Endodermal cell (in vitro differentiated cells): ENCODE measurements around the gene MRPS24. TPM values are rescaled to one million over a fixed set of nuclear protein-coding genes. Genes with fewer than 3 reads are reported as not detected.

Experiments used
- DNase-seq: peaks from one replicate; pipeline ENCODE4 v3.0.0-alpha.2; 2017
- H3K27ac ChIP-seq: 2 replicates; pipeline ENCODE4 v1.5.1; 2013; ENCODE audit warnings: mild to moderate bottlenecking, low read depth, low read length, moderate library complexity
- H3K27me3 ChIP-seq: 2 replicates; pipeline ENCODE4 v1.6.1; 2013; ENCODE audit warnings: mild to moderate bottlenecking, low read length, moderate library complexity; ENCODE audit not compliant: insufficient read depth, control insufficient read depth, poor library complexity, severe bottlenecking
- H3K36me3 ChIP-seq: 2 replicates; pipeline ENCODE4 v1.7.0; 2013; ENCODE audit warnings: mild to moderate bottlenecking, low read length, moderate library complexity; ENCODE audit not compliant: control insufficient read depth, insufficient read depth
- H3K4me1 ChIP-seq: one replicate; pipeline ENCODE4 v1.7.0; 2013; ENCODE audit warnings: low read length; ENCODE audit not compliant: control insufficient read depth, insufficient read depth
- H3K4me3 ChIP-seq: 2 replicates; pipeline ENCODE4 v1.5.1; 2013; ENCODE audit warnings: mild to moderate bottlenecking, low read length, moderate library complexity
- H3K9ac ChIP-seq: 2 replicates; pipeline ENCODE4 v1.6.1; 2013; ENCODE audit warnings: mild to moderate bottlenecking, low read length, moderate library complexity; ENCODE audit not compliant: poor library complexity, severe bottlenecking; ENCODE audit errors: extremely low read depth
- H3K9me3 ChIP-seq: 2 replicates; pipeline ENCODE4 v1.6.1; 2013; ENCODE audit warnings: mild to moderate bottlenecking, low read length, moderate library complexity; ENCODE audit not compliant: control insufficient read depth
- H3K27ac Mint-ChIP-seq: 2 replicates; pipeline ENCODE4 v1.8.0; 2020; ENCODE audit warnings: mixed read lengths
- H3K27me3 Mint-ChIP-seq: 2 replicates; pipeline ENCODE4 v1.8.0; 2021; ENCODE audit warnings: mild to moderate bottlenecking, mixed read lengths; ENCODE audit not compliant: insufficient read depth
- H3K36me3 Mint-ChIP-seq: 2 replicates; pipeline ENCODE4 v1.8.0; 2020; ENCODE audit warnings: low read depth, mixed read lengths
- H3K4me1 Mint-ChIP-seq: 2 replicates; pipeline ENCODE4 v1.8.0; 2020; ENCODE audit warnings: mixed read lengths
- H3K4me3 Mint-ChIP-seq: 2 replicates; pipeline ENCODE4 v1.8.0; 2020; ENCODE audit warnings: mild to moderate bottlenecking, moderate library complexity, mixed read lengths
- H3K9me3 Mint-ChIP-seq: 2 replicates; pipeline ENCODE4 v1.8.0; 2020; ENCODE audit warnings: mild to moderate bottlenecking, mixed read lengths
- WGBS, 2 experiments: methylation state at CpG; one replicate each; pipeline versions ENCODE4 v1.1.5 to v1.1.7; 2013; ENCODE audit warnings: missing lambda C conversion rate in 2 of 2, mixed read lengths in 1 of 2; ENCODE audit not compliant: insufficient coverage in 1 of 2, insufficient read length in 1 of 2; 5-methylcytosine and 5-hydroxymethylcytosine counted together
- total RNA-seq, 2 donors: library from RNA; stranded (reverse); fragmentation: NEBNext Ultra II Directional in 1 of 2; extraction: Animal tissue kit (Norgen Biotek cat#: 25700) in 1 of 2; gene quantifications; 2 replicates in 1 of 2; 3 replicates in 1 of 2; pipeline ENCODE4 v1.2.1, GENCODE V29; 2021
- TF ChIP-seq, protein P1 (sequence below): fragments of 200-600 bp; sonication (generic); conservative IDR thresholded peaks from 2 replicates; pipeline ENCODE4 v1.5.0; 2021; ENCODE audit warnings: antibody characterized with exemption, mild to moderate bottlenecking

MRPS24 gene
- total RNA-seq, 2 donors from 2014 or later, result 86.5 to 91.0 TPM

DNA sequence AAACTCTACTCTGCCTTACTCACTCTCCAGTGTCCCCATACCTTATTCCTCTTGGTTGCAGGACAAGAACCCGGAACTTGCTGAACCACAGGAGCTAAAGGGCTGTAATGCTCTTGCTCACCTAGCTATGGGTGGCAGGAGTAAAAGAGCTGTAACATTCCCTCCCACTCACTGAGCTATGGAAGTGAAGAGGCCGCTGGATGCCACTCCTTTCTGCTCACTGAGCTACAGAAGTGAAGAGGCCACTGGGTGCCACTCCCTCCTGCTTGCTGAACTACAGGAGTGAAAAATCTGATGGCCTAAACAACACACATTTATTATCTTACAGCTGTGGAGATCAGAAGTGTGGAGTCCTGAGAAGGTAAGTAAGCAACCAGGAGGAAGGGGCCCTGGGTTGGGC is 17.5 kb downstream of the MRPS24 start:
- no peak overlapping the region for H3K4me3 Mint-ChIP-seq
- H3K27me3 ChIP-seq, result no peaks in the 10 kb centered on the region

DNA sequence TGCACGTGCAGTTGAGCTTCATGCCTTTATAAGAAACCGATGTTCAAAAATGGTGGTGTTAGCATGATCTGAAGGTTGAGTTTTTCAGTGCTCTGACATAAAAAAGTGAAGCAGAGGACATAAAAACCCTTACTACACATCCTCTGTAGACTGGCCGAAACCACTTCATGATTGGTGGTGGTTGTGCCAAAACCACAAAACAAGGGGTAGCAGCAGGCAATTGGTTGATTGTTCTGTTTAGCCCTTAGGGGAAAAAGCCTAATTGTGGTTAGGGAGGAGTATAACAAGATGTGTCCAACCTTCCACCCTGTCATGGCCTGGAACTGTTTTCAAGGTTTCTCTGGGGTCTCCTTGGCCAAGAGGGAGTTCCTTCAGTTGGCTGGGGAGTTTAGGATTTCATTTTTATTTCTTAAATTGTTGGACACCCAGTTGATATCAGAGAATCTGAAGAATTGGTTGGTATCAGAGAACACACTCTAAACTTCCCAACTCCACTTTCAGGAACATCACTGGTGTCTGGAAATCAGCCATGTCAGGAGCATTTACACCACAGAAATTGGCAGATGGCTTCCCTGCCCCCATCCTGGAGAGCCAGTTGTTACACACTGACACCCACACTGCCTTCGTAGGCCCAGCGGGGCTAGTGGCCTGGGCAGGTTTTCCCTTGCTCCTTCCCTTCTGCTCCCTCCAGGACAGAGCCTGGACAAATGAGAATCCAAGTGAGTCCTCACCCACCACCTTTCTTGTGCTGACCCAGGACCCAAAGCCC is 18.8 kb downstream of the MRPS24 start:
- no peak for DNase-seq
- TF ChIP-seq, protein P1, sequence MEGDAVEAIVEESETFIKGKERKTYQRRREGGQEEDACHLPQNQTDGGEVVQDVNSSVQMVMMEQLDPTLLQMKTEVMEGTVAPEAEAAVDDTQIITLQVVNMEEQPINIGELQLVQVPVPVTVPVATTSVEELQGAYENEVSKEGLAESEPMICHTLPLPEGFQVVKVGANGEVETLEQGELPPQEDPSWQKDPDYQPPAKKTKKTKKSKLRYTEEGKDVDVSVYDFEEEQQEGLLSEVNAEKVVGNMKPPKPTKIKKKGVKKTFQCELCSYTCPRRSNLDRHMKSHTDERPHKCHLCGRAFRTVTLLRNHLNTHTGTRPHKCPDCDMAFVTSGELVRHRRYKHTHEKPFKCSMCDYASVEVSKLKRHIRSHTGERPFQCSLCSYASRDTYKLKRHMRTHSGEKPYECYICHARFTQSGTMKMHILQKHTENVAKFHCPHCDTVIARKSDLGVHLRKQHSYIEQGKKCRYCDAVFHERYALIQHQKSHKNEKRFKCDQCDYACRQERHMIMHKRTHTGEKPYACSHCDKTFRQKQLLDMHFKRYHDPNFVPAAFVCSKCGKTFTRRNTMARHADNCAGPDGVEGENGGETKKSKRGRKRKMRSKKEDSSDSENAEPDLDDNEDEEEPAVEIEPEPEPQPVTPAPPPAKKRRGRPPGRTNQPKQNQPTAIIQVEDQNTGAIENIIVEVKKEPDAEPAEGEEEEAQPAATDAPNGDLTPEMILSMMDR, result no peak
- H3K36me3 Mint-ChIP-seq, result no peaks in the 10 kb centered on the region
- no peaks in the 10 kb centered on the region for H3K27me3 ChIP-seq
- no peaks in the 10 kb centered on the region for H3K4me1 Mint-ChIP-seq
- H3K27ac ChIP-seq, result no peak overlapping the region
- H3K36me3 ChIP-seq, result no peaks in the 10 kb centered on the region
- 90 to 100% methylated on average over 2 to 5 of the region's 5 CpGs for WGBS, 2 experiments
- H3K27me3 Mint-ChIP-seq, result peaks cover 2% of the 10 kb centered on the region
- no peak overlapping the region for H3K4me3 ChIP-seq
- no peaks in the 10 kb centered on the region for H3K4me1 ChIP-seq
- H3K9me3 Mint-ChIP-seq, result no peaks in the 10 kb centered on the region
- no peak overlapping the region for H3K9ac ChIP-seq
- no peak overlapping the region for H3K4me3 Mint-ChIP-seq
- H3K9me3 ChIP-seq, result no peaks in the 10 kb centered on the region
- no peak overlapping the region for H3K27ac Mint-ChIP-seq

More for the DNA sequence above, 17.5 kb downstream of the MRPS24 start:
- no peaks in the 10 kb centered on the region for H3K36me3 Mint-ChIP-seq
- H3K4me1 Mint-ChIP-seq, result no peaks in the 10 kb centered on the region
- H3K27ac Mint-ChIP-seq, result no peak overlapping the region
- Histone ChIP-seq H3K36me3 (no peaks in the 10 kb centered on the region), H3K27ac (no peak overlapping the region), H3K4me1 (no peaks in the 10 kb centered on the region), H3K4me3 (no peak overlapping the region), H3K9ac (no peak overlapping the region), H3K9me3 (no peaks in the 10 kb centered on the region)
- no peak for DNase-seq
- H3K9me3 Mint-ChIP-seq, result no peaks in the 10 kb centered on the region
- TF ChIP-seq, protein P1, result no peak
- peaks cover 2% of the 10 kb centered on the region for H3K27me3 Mint-ChIP-seq
- WGBS, 2 experiments, result 90% methylated on average over 2 of the region's 2 CpGs; no CpG with 5 or more reads in 1 of the 2 experiments

DNA sequence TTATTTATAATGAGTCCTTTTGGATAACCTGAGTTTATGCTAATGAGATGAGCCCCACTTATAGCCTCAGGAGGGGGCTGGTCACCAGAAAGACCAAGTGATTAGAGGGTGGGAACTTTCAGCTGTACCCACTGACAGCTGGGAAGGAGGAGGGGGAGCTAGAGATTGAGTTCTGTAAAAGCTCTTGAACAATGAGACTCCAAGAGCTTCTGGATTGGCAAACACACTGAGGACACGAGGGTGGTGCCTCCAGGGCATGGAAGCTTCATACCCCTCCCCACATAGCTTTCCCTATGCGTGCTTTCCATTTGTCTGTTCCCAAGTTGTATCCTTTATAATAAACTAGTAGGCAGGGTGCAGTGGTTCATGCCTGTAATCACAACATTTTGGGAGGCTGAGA is 20.3 kb downstream of the MRPS24 start:
- Histone ChIP-seq H3K36me3 (no peaks in the 10 kb centered on the region), H3K9ac (no peak overlapping the region), H3K9me3 (no peaks in the 10 kb centered on the region), H3K27ac (no peak overlapping the region), H3K4me1 (no peaks in the 10 kb centered on the region), H3K27me3 (no peaks in the 10 kb centered on the region), H3K4me3 (no peak overlapping the region)
- TF ChIP-seq, protein P1, result no peak
- Mint-ChIP-seq H3K4me3 (no peak overlapping the region), H3K36me3 (no peaks in the 10 kb centered on the region), H3K4me1 (no peaks in the 10 kb centered on the region), H3K27ac (no peak overlapping the region), H3K9me3 (no peaks in the 10 kb centered on the region), H3K27me3 (no peaks in the 10 kb centered on the region)
- no peak for DNase-seq
- WGBS, 2 experiments, result 82 to 88% methylated on average over 1 to 2 of the region's 2 CpGs
